B cell (primary cell): ENCODE data around the gene LDLRAD3. TPM values are rescaled to one million over a fixed set of nuclear protein-coding genes. Genes with fewer than 3 reads are reported as not detected.
A peak's percentile ranks its signal among the peaks of the same experiment; 100 is the strongest.

Experiments used
- ATAC-seq: fragments of 200-7000 bp; cut with Tn5 transposase; one replicate; pipeline ENCODE4 v1.10.0; 2021; ENCODE audit warnings: low read depth, mild to moderate bottlenecking, moderate number of reproducible peaks, moderate library complexity
- CTCF ChIA-PET: fragments of 350-600 bp; sonication (Branson Sonifier 250); formaldehyde crosslinking; loops from one replicate; lab custom pipeline; 2021; ENCODE audit warnings: antibody characterized with exemption, inconsistent platforms; lab: Charles Lee
- POLR2A ChIA-PET: fragments of 350-600 bp; sonication (Branson Sonifier 250); formaldehyde crosslinking; loops from one replicate; lab custom pipeline; 2021; ENCODE audit warnings: antibody characterized with exemption; lab: Charles Lee
- DNase-seq: peaks from one replicate; pipeline ENCODE4 v3.0.0; 2013
- H2AFZ ChIP-seq: 2 replicates; pipeline ENCODE4 v1.6.1; 2012; ENCODE audit warnings: mild to moderate bottlenecking, low read depth, low read length; ENCODE audit not compliant: insufficient read depth, poor library complexity, severe bottlenecking
- H3K27ac ChIP-seq, 2 donors: 1 replicate in 1 of 2; 2 replicates in 1 of 2; pipeline ENCODE4 v1.5.1; 2012 to 2013; ENCODE audit warnings: low read length in 2 of 2, mild to moderate bottlenecking in 2 of 2, moderate library complexity in 1 of 2
- H3K27me3 ChIP-seq, 4 experiments: fragments of 200-600 bp in 1 of 4; sonication (generic) in 1 of 4; replicated peaks in 1 of 4; 1 replicate in 2 of 4; 2 replicates in 2 of 4; pipeline versions ENCODE4 v1.6.1 to v1.7.0; 2013 to 2016; ENCODE audit warnings: low read length in 3 of 4, mild to moderate bottlenecking in 2 of 4, mixed read lengths in 1 of 4, moderate library complexity in 1 of 4; ENCODE audit not compliant: insufficient read depth in 4 of 4, control insufficient read depth in 3 of 4; ENCODE audit errors: control extremely low read depth in 1 of 4
- H3K36me3 ChIP-seq, 2 experiments: replicated peaks in 1 of 2; 1 replicate in 1 of 2; 2 replicates in 1 of 2; pipeline versions ENCODE4 v1.6.1 to v1.7.1; 2013; ENCODE audit warnings: low read length in 1 of 2; ENCODE audit not compliant: insufficient read depth in 2 of 2, control insufficient read depth in 1 of 2; ENCODE audit errors: control extremely low read depth in 1 of 2, extremely low read depth in 1 of 2
- H3K4me1 ChIP-seq, 2 donors: fragments of 200-600 bp in 1 of 2; sonication (generic) in 1 of 2; 1 replicate in 1 of 2; 2 replicates in 1 of 2; pipeline versions ENCODE4 v1.5.1 to v1.6.1; 2013 to 2017; ENCODE audit warnings: low read length in 2 of 2; ENCODE audit not compliant: control insufficient read depth in 2 of 2, insufficient read depth in 2 of 2
- H3K4me2 ChIP-seq: replicated peaks from 2 replicates; pipeline ENCODE3; 2012; ENCODE audit warnings: mild to moderate bottlenecking, low read depth, low read length; ENCODE audit not compliant: poor library complexity, severe bottlenecking
- H3K4me3 ChIP-seq, 5 experiments: fragments of 200-600 bp in 1 of 5; sonication (generic) in 1 of 5; 1 replicate in 3 of 5; 2 replicates in 2 of 5; pipeline versions ENCODE4 v1.5.1 to v1.7.0; 2011 to 2016; ENCODE audit warnings: low read length in 4 of 5, mild to moderate bottlenecking in 4 of 5, low read depth in 2 of 5, control low read depth in 1 of 5, moderate library complexity in 1 of 5; ENCODE audit not compliant: insufficient read depth in 1 of 5; ENCODE audit errors: control extremely low read depth in 1 of 5, extremely low read depth in 1 of 5
- H3K79me2 ChIP-seq: fragments of 200-600 bp; sonication (generic); one replicate; pipeline ENCODE4 v1.6.0; 2016; ENCODE audit warnings: low read length; ENCODE audit not compliant: control insufficient read depth, insufficient read depth
- H3K9ac ChIP-seq: fragments of 200-600 bp; sonication (generic); 2 replicates; pipeline ENCODE4 v1.6.1; 2017; ENCODE audit warnings: mild to moderate bottlenecking, low read length, moderate library complexity
- H3K9me3 ChIP-seq, 3 donors: one replicate each; pipeline versions ENCODE4 v1.6.1 to v1.7.1; 2013; ENCODE audit warnings: low read length in 2 of 3; ENCODE audit not compliant: control insufficient read depth in 2 of 3, insufficient read depth in 1 of 3; ENCODE audit errors: control extremely low read depth in 1 of 3
- H4K20me1 ChIP-seq: 2 replicates; pipeline ENCODE4 v1.6.0; 2012; ENCODE audit warnings: mild to moderate bottlenecking, low read length; ENCODE audit not compliant: insufficient read depth, control insufficient read depth, poor library complexity, severe bottlenecking
- H3K27ac Mint-ChIP-seq: one replicate; pipeline ENCODE4 v1.8.0; 2021; ENCODE audit warnings: mixed read lengths
- H3K27me3 Mint-ChIP-seq: one replicate; pipeline ENCODE4 v1.8.0; 2021; ENCODE audit warnings: mixed read lengths
- H3K4me1 Mint-ChIP-seq: one replicate; pipeline ENCODE4 v1.8.0; 2021; ENCODE audit warnings: mixed read lengths
- H3K4me3 Mint-ChIP-seq: one replicate; pipeline ENCODE4 v1.8.0; 2021; ENCODE audit warnings: mixed read lengths
- H3K9me3 Mint-ChIP-seq: one replicate; pipeline ENCODE4 v1.8.0; 2022; ENCODE audit warnings: mixed read lengths; ENCODE audit not compliant: insufficient read depth
- EZH2 ChIP-seq: IDR thresholded peaks from 2 replicates; pipeline ENCODE4 v1.6.1; 2012; ENCODE audit warnings: borderline replicate concordance, low read depth, mild to moderate bottlenecking, moderate library complexity, low read length; ENCODE audit not compliant: insufficient read depth, poor library complexity, severe bottlenecking
- WGBS: methylation state at CpG from one replicate; pipeline ENCODE4 v1.1.5; 2013; ENCODE audit warnings: missing lambda C conversion rate; ENCODE audit not compliant: insufficient coverage; 5-methylcytosine and 5-hydroxymethylcytosine counted together
- intact Hi-C: fragments of 100-400 bp; cut with micrococcal nuclease; formaldehyde crosslinking; loops from one replicate; pipeline ENCODE4 v1.10.0; 2022
- polyA minus RNA-seq: library from RNA; depleted of rRNA, polyadenylated mRNA; stranded (reverse); fragments of >200 nt; gene quantifications from 2 replicates; pipeline ENCODE4 v1.2.3, GENCODE V29; 2012
- polyA plus RNA-seq: library from polyadenylated mRNA; depleted of rRNA; stranded (reverse); fragments of >200 nt; gene quantifications from 2 replicates; pipeline ENCODE4 v1.2.3, GENCODE V29; 2012
- total RNA-seq, 2 donors: library from RNA; stranded (reverse); fragments of 120-200 nt in 1 of 2; gene quantifications; 1 replicate in 1 of 2; 2 replicates in 1 of 2; pipeline versions ENCODE4 v1.2.3 to v1.2.4, GENCODE V29; 2013 to 2022
- TF ChIP-seq, protein P1 (sequence below): fragments of 200-600 bp; IDR thresholded peaks from one replicate; pipeline ENCODE4 v1.8.0; 2022; ENCODE audit warnings: antibody characterized with exemption, mild to moderate bottlenecking

Gene LDLRAD3, protein sequence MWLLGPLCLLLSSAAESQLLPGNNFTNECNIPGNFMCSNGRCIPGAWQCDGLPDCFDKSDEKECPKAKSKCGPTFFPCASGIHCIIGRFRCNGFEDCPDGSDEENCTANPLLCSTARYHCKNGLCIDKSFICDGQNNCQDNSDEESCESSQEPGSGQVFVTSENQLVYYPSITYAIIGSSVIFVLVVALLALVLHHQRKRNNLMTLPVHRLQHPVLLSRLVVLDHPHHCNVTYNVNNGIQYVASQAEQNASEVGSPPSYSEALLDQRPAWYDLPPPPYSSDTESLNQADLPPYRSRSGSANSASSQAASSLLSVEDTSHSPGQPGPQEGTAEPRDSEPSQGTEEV
- not detected in 2 replicates for total RNA-seq
- total RNA-seq (2013) = 0.44 TPM
- 0.01 and 0.14 TPM in 2 replicates for polyA plus RNA-seq
- polyA minus RNA-seq = 0.14 TPM in 1 of 2 replicates, not detected in the other

DNA sequence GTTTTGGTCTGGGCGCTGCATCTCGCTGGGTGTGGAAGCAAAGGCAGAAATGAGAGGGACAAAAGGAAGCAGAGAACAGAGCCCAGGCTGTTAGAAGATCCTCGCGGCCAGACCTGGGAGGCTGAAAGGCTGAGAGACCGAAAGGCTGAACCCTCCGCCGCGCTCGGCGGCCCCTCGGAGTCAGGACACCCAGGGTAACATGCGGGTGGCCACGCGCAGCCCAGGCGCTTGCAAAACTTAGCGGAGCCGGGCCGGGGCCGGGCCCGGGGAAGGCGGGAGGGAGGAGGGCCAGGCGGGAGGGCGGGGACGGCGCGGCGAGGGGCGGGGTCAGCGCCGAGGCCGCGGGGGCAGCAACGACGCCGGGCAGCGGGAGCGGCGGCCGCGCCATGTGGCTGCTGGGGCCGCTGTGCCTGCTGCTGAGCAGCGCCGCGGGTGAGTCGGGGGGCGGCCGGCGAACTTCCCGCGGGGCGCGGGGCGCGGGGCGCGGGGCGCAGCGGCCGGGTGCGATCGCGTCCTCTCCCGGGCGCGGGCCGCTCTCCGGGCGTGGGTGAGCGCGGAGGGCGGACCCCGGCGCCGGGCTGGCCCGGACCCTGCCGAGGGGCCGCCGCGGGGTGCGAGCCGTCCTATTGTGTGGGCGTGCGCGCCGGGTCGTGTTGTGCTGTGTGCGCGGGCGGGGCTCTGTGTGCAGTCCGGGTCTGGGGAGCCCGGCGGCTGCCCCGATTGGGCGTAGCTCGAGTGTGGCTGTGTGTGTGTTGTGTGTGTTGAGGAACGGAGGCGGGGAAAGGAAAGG is at the start of gene LDLRAD3:
LDLRAD3 (plus strand) TSS at position 350 of the 790 bp plus-strand sequence; CDS start at position 387, 37 bp downstream.
- Histone ChIP-seq H3K4me1 (peaks cover 6 to 12% of the 10 kb centered on the region in 2 donors), H3K27me3 (peaks cover 0 to 29% (median 14%) of the 10 kb centered on the region in 4 experiments), H4K20me1 (no peaks in the 10 kb centered on the region), H2AFZ (peak within 1 kb of the TSS; percentile 68), H3K36me3 (no peaks in the 10 kb centered on the region), H3K4me2 (peak within 1 kb of the TSS; percentile 83), H3K4me3 (peak within 1 kb of the TSS; percentile 17 to 62 (median 41)), H3K9ac (peak within 1 kb of the TSS; percentile 52), H3K79me2 (no peaks in the 10 kb centered on the region), H3K9me3 (no peaks in the 10 kb centered on the region), H3K27ac (no peak within 1 kb of the TSS)
- CTCF ChIA-PET = no interaction called here
- peak; percentile 30 for DNase-seq
- intact Hi-C loops = no loop called here
- no peak within 1 kb of the TSS for H3K27ac Mint-ChIP-seq
- peak; percentile 60 for ATAC-seq
- H3K9me3 Mint-ChIP-seq = no peaks in the 10 kb centered on the region
- peaks cover 62% of the 10 kb centered on the region for H3K27me3 Mint-ChIP-seq
- WGBS = 2% methylated on average over 88 of the region's 97 CpGs
- TF ChIP-seq, protein P1, sequence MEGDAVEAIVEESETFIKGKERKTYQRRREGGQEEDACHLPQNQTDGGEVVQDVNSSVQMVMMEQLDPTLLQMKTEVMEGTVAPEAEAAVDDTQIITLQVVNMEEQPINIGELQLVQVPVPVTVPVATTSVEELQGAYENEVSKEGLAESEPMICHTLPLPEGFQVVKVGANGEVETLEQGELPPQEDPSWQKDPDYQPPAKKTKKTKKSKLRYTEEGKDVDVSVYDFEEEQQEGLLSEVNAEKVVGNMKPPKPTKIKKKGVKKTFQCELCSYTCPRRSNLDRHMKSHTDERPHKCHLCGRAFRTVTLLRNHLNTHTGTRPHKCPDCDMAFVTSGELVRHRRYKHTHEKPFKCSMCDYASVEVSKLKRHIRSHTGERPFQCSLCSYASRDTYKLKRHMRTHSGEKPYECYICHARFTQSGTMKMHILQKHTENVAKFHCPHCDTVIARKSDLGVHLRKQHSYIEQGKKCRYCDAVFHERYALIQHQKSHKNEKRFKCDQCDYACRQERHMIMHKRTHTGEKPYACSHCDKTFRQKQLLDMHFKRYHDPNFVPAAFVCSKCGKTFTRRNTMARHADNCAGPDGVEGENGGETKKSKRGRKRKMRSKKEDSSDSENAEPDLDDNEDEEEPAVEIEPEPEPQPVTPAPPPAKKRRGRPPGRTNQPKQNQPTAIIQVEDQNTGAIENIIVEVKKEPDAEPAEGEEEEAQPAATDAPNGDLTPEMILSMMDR = no peak
- TF ChIP-seq EZH2 = no peak
- POLR2A ChIA-PET = no interaction called here
- H3K4me1 Mint-ChIP-seq = peaks cover 10% of the 10 kb centered on the region
- peak within 1 kb of the TSS; percentile 85 for H3K4me3 Mint-ChIP-seq

DNA sequence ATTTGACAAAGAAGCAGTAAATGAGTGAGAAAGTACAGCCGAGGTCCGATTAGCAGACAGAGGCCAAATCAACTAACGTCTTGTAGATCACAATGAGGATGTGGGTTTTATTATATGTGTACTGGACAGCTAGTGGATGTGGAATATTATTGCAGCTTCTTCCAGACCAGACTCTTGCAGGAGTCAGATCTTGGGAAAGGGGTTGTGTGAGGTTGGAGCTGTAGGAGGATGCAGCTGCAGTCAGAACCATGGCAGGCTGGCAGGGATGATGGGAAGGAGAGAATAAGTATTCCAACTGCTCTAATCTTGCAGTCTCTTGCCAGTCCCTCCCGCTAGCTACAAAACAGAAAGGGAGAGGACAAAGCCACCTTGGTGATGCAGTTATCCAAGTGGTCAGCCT is 46.8 kb upstream of the LDLRAD3 start:
- H3K4me1 ChIP-seq = no peaks in the 10 kb centered on the region
- intact Hi-C loops = no loop called here
- DNase-seq (no peak), ATAC-seq (no peak)
- H3K9me3 Mint-ChIP-seq = peaks cover 5% of the 10 kb centered on the region
- H3K27ac ChIP-seq = no peak overlapping the region
- no peaks in the 10 kb centered on the region for H3K79me2 ChIP-seq
- no peak overlapping the region for H3K4me2 ChIP-seq
- TF ChIP-seq EZH2 = no peak
- TF ChIP-seq, protein P1 = no peak
- H3K4me3 ChIP-seq = no peak overlapping the region
- H3K27ac Mint-ChIP-seq = no peak overlapping the region
- no peaks in the 10 kb centered on the region for H4K20me1 ChIP-seq
- POLR2A ChIA-PET = no interaction called here
- peaks cover 19% of the 10 kb centered on the region for H3K27me3 Mint-ChIP-seq
- H3K9me3 ChIP-seq = peaks cover 0 to 5% (median 0%) of the 10 kb centered on the region in 3 donors
- H3K9ac ChIP-seq = no peak overlapping the region
- CTCF ChIA-PET = no interaction called here
- H2AFZ ChIP-seq = no peak overlapping the region
- peaks cover 0 to 10% (median 3%) of the 10 kb centered on the region in 4 experiments for H3K27me3 ChIP-seq
- H3K36me3 ChIP-seq = no peaks in the 10 kb centered on the region
- WGBS = 82% methylated on average over 3 of the region's 4 CpGs
- H3K4me1 Mint-ChIP-seq = no peaks in the 10 kb centered on the region
- no peak overlapping the region for H3K4me3 Mint-ChIP-seq
